Measurements from ENCODE around the gene MAPK1.
A peak's percentile ranks its signal among the peaks of the same experiment; 100 is the strongest.
"Not testable (repeated sequence)": the region's sequence is repeated elsewhere in the genome, so short reads cannot be mapped to it uniquely, and the experiment has no call there.

The MAPK1 gene

GRCh38 chr22:21818487-21819182 is 48.8 kb downstream of the MAPK1 start:
- DNase-seq, result no peak

DNA sequence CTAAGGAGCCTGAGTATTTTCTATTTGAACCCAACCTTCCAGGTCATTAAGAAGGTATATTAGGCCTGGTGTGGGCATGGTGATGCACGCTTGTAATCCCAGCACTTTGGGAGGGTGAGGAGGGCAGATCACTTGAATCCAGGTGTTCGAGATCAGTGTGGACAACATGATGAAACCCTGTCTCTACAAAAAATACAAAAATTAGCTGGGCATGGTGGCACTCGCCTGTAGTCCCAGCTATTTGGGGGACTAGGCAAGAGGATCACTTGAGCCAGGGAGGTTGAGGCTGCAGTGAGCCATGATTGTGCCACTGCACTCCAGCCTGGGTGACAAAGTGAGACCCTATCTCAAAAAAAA is 50.0 kb downstream of the MAPK1 start:
- not testable (repeated sequence) for DNase-seq

GRCh38 chr22:21816787-21817496 is 50.5 kb downstream of the MAPK1 start:
- DNase-seq, result no peak

- no peak for DNase-seq
Measured at GRCh38 chr22:21816472-21816786, 51.0 kb downstream of the MAPK1 start.

GRCh38 chr22:21815958-21816357 is 51.5 kb downstream of the MAPK1 start:
- no peak for DNase-seq

- no peak for DNase-seq
Measured at GRCh38 chr22:21815357-21815756, 52.1 kb downstream of the MAPK1 start.

- DNase-seq, result no peak
Measured at GRCh38 chr22:21811982-21812381, 55.5 kb downstream of the MAPK1 start.

- DNase-seq, result no peak
Measured at GRCh38 chr22:21807544-21808529, 59.6 kb downstream of the MAPK1 start.

GRCh38 chr22:21805325-21805724 is 62.1 kb downstream of the MAPK1 start:
- DNase-seq, result not testable (repeated sequence)

DNA sequence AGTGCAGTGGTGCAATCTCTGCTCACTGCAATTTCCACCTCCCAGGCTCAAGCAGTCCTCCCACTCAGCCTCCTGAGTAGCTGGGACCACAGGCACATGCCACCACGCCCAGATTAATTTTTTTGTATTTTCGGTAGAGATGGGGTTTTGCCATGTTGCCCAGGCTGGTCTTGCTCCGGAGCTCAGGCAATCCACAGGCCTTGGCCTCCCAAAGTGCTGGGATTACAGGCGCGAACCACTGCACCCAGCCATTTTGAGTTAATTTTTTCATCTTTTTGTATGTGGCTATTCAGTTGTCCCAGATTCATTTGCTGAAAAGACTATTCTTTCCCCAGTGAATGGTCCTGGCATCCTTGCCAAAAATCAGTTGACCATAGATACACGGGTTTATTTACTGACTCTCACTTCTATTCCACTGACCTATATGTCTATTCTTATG is 63.6 kb downstream of the MAPK1 start:
- DNase-seq, result no peak

DNA sequence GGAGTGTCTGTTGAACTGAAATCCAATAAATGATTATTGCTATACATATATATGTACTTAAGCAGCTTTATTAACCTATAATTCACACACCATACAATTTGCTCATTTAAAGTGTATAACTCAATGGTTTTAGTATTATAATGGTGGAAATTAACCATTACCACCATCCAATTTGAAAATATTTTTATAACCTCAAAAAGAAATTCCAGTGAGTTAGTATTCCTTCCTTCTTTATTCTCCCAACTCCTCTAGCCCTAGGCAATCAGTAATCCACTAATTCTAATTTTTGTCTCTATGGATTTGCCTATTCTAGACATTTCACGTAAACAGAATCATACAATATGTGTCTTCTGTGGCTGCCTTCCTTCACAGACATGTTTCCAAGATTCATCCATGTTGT is 64.8 kb downstream of the MAPK1 start:
- DNase-seq, result no peak

DNA sequence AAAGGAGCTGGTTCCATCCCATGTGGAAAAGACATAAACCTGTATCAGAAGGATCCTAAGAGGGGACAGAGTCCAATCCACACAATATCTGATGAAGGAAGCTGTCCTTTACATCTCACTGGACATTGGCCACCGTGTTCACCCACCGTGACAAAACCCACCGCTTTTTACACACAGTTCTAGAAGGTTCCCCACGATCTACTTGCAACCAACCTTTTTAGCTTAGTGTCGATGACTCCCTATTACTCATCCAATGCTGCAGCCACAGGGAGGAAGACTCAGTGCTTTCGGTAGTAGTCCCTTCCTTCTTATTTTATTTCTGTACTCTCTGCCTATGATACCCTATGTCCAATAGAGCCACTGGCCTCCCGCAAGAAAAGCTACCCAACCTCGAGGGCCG is 65.4 kb downstream of the MAPK1 start:
- DNase-seq, result no peak

- not testable (repeated sequence) for DNase-seq
Measured at GRCh38 chr22:21801304-21801644, 66.2 kb downstream of the MAPK1 start.

GRCh38 chr22:21800552-21801303 is 66.7 kb downstream of the MAPK1 start:
- DNase-seq, result no peak

GRCh38 chr22:21797444-21798221 is 69.8 kb downstream of the MAPK1 start:
- DNase-seq, result no peak

- DNase-seq, result peak in 1 of 2 experiments; percentile 11
Measured at GRCh38 chr22:21796863-21797262, 70.6 kb downstream of the MAPK1 start.

DNA sequence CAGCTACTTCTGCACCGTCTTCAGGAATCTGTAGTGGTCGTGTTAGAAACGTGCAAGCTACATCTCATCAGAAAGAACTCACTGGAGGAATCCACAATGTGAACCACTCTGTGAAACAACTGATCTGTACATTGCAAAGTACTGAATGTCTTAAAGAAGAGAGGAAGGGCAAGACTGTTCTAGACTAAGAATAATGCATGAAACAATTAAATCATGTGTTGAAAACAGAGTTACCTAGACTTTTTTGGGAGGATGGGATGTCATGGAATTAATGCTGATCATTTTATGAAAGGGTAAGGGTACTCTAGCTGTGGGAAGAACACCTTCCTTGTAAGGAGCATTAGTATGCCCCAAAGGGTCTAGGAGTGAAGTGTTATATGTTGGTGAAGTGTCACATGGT is 71.2 kb downstream of the MAPK1 start:
- DNase-seq, result no peak

DNA sequence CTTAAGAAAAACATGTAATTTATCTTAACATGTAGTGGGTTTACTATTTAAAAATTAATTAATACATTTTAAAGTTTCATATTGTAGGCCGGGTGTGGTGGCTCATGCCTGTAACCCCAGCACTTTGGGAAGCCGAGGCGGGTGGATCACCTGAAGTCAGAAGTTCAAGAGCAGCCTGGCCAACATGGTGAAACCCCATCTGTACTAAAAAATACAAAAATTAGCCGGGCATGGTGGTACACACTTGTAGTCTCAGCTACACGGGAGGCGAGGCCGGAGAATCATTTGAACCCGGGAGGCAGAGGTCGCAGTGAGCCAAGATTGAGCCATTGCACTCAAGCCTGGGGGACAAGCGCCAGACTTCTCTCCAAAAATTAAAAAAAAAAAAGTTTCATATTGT is 73.7 kb downstream of the MAPK1 start:
- not testable (repeated sequence) for DNase-seq

DNA sequence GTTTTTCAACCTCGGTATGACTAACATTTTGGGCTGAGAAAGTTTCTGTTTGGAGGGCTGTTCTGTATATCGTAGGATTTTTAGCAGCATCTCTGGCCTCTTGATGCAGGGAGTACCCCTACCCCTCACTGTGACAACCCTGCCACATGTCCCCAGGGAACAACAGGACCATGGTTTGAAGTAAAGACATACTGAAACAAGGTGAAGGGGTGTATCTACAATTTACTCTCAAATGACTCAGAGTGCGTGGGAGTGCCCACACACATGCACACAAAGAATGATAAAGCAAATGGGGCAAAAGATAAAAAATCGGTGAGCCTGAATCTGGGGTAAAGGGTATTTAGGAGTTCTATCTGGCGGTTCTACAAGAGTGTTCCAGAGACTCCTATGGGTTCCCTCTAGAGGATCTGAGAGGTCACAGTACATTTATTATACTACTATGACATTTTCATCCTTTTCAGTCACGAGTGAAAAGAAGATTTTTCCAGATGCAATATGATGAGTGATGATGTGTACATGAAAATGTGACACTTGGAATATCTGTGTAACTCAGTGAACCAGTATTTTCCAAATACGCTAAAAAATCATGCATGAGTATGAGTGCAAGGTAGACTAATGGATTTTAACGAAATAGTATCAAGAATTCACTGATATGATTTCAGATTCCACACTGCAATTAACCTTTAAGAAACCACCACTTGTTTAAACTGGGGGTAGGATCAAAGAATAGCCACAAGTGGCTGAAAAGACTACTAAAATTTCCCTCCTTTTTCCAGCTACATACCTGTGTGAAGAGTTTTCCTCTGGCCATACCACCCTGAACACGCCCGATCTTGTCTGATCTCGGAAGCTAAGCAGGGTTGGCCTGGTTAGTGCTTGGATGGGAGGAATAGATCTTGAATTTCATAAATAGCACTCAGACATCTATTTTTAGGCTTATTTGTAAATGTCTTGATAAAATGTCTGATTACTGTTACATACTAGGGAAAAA is 75.5 kb downstream of the MAPK1 start:
- no peak for DNase-seq

- not testable (repeated sequence) for DNase-seq
Measured at GRCh38 chr22:21790849-21791610, 76.4 kb downstream of the MAPK1 start.

Measured in NCI-H526 (cell line).